ENCODE data around the gene UNC80.

Gene UNC80

DNA sequence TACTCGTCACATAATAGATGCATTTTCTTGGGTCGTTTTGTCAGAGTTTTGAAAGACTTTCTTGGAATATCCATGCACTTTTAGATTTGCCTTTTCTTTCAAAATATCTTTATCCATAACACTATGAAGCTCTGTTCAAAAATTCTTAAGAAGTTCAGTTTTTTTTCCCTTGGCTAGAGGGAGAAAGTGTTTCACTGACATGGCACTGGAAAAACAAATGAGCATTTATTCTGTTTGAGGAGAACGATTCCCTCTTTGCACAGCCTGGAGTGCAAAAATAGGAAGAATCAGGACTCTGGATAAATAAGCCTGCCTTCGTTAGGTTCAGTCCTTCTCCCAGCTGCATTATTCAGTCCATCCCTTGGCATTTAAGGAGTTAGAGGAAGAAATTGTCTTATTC lies 139.9 kb downstream of the UNC80 start:
- Histone ChIP-seq H3K4me1 (ENCODE audit: insufficient read depth, poor library complexity, severe bottlenecking) (no peaks in the 10 kb centered on the region), H3K36me3 (ENCODE audit: low read depth) (no peaks in the 10 kb centered on the region), H3K9me3 (ENCODE audit: severe bottlenecking) (no peaks in the 10 kb centered on the region), H3K27me3 (ENCODE audit: insufficient read depth, poor library complexity, severe bottlenecking) (no peaks in the 10 kb centered on the region), H3K4me3 (ENCODE audit: severe bottlenecking) (no peak overlapping the region), H3K27ac (ENCODE audit: poor library complexity, severe bottlenecking) (no peak overlapping the region)
- no peak for ATAC-seq (ENCODE audit: low read depth)
- TF ChIP-seq, protein P1, sequence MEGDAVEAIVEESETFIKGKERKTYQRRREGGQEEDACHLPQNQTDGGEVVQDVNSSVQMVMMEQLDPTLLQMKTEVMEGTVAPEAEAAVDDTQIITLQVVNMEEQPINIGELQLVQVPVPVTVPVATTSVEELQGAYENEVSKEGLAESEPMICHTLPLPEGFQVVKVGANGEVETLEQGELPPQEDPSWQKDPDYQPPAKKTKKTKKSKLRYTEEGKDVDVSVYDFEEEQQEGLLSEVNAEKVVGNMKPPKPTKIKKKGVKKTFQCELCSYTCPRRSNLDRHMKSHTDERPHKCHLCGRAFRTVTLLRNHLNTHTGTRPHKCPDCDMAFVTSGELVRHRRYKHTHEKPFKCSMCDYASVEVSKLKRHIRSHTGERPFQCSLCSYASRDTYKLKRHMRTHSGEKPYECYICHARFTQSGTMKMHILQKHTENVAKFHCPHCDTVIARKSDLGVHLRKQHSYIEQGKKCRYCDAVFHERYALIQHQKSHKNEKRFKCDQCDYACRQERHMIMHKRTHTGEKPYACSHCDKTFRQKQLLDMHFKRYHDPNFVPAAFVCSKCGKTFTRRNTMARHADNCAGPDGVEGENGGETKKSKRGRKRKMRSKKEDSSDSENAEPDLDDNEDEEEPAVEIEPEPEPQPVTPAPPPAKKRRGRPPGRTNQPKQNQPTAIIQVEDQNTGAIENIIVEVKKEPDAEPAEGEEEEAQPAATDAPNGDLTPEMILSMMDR (IDR thresholded peaks at IDR 0.05; ENCODE audit: poor library complexity, severe bottlenecking): no peak
- no peak for DNase-seq (ENCODE audit: low spot score)

DNA sequence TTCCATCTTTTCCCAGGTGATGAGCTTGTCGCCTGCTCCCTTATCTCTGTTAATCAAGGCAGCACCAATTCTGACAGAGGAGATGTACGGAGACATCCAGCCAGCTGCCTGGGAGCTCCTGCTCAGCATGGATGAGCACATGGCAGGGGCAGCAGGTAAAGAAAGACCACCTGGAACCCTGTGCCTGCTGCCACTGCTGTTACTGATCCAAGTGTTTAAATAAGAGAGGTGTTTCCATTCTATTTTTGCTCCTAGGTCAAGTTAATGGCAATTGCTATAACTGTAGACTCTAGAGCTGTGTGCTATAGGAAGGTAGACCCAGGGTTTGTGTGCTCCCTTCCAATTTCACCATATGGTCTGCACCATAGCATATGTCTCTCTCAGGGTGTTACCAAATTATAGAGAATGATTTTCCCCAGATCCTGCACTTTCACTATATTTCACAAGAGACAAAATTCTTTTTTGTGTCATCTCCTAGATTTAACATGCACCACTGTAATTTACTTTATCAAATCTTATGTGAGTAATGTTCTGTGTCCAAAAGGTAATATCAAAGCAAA lies 142.2 kb downstream of the UNC80 start:
- H3K27me3 ChIP-seq (ENCODE audit: insufficient read depth, poor library complexity, severe bottlenecking): no peaks in the 10 kb centered on the region

DNA sequence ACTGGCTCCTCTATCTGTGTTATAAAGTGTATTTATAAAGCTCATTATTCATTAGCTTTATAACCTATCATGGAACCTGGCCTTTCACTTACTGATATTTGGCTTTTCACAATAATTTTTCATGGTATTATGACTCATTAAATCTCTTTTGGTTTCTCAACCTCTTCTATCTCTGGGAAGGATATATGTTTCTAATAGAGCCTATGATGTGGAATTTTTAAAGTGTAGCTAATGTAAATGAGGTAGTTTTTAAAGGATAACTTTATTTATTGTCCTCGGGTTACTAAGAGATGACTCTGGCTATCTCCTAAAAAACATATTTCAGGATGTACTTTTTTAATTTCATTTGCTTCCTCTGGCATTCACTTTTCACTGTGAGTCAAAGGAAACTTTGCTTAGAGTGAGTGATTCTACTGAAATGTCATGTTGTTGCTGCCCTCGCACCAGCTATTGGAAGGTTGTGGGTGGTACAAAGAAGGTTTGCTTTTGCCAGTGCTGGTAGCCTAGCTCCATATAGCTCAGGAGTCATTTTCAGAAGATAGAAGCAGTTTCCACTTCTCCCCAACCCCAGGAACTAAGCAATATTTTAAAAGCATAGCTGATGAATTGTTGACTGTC lies 145.6 kb downstream of the UNC80 start:
- H3K4me3 ChIP-seq (ENCODE audit: severe bottlenecking): no peak overlapping the region
- no peaks in the 10 kb centered on the region for H3K9me3 ChIP-seq (ENCODE audit: severe bottlenecking)
- no peaks in the 10 kb centered on the region for H3K4me1 ChIP-seq (ENCODE audit: insufficient read depth, poor library complexity, severe bottlenecking)
- H3K27me3 ChIP-seq (ENCODE audit: insufficient read depth, poor library complexity, severe bottlenecking): no peaks in the 10 kb centered on the region
- H3K27ac ChIP-seq (ENCODE audit: poor library complexity, severe bottlenecking): no peak overlapping the region
- ATAC-seq (ENCODE audit: low read depth): no peak
- TF ChIP-seq, protein P1 (IDR thresholded peaks at IDR 0.05; ENCODE audit: poor library complexity, severe bottlenecking): no peak
- DNase-seq (ENCODE audit: low spot score): no peak
- H3K36me3 ChIP-seq (ENCODE audit: low read depth): no peaks in the 10 kb centered on the region

More for the DNA sequence above, 142.2 kb downstream of the UNC80 start:
- H3K36me3 ChIP-seq (ENCODE audit: low read depth): no peaks in the 10 kb centered on the region
- no peaks in the 10 kb centered on the region for H3K4me1 ChIP-seq (ENCODE audit: insufficient read depth, poor library complexity, severe bottlenecking)
- H3K27ac ChIP-seq (ENCODE audit: poor library complexity, severe bottlenecking): no peak overlapping the region
- H3K9me3 ChIP-seq (ENCODE audit: severe bottlenecking): no peaks in the 10 kb centered on the region
- H3K4me3 ChIP-seq (ENCODE audit: severe bottlenecking): no peak overlapping the region
- ATAC-seq (ENCODE audit: low read depth) (no peak), DNase-seq (ENCODE audit: low spot score) (no peak)
- TF ChIP-seq, protein P1 (IDR thresholded peaks at IDR 0.05; ENCODE audit: poor library complexity, severe bottlenecking): no peak

DNA sequence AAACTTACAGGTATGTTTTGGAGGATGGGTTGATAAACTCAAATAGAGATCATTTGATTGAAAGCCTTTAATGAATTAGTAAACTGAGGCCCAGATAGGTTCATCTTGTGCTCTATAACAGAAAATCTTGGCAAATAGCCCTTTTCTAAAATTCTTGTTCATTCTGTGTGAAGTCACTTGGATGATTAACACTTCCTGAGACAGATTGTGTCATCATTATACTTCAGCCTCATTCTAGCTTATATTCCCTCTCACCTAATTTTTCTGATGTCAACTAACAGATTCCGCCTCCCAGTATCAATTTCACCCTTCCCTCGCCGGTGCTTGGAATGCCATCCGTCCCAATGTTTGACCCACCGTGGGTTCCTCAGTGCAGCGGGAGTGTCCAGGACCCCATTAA lies 146.6 kb downstream of the UNC80 start:
- TF ChIP-seq, protein P1 (IDR thresholded peaks at IDR 0.05; ENCODE audit: poor library complexity, severe bottlenecking): no peak
- ATAC-seq (ENCODE audit: low read depth) (no peak), DNase-seq (ENCODE audit: low spot score) (no peak)
- Histone ChIP-seq H3K27me3 (ENCODE audit: insufficient read depth, poor library complexity, severe bottlenecking) (no peaks in the 10 kb centered on the region), H3K27ac (ENCODE audit: poor library complexity, severe bottlenecking) (no peak overlapping the region), H3K4me3 (ENCODE audit: severe bottlenecking) (no peak overlapping the region), H3K9me3 (ENCODE audit: severe bottlenecking) (no peaks in the 10 kb centered on the region), H3K36me3 (ENCODE audit: low read depth) (no peaks in the 10 kb centered on the region), H3K4me1 (ENCODE audit: insufficient read depth, poor library complexity, severe bottlenecking) (no peaks in the 10 kb centered on the region)

DNA sequence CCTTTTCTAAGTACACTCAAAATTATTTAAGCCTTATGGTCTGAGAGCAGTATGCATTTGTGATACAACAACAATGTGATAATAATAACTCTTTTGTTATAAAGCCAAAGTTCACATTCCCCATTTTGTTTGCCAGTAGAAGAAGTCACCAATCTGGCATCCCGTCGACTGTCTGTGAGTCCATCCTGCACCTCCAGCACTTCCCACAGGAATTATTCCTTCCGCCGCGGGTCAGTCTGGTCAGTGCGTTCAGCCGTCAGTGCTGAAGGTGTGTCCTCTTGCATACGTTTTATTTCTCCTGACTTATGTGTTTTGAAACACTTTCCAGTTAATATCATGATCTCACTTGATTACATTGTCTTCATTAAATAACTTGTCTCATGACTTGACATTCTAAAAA lies 150.5 kb downstream of the UNC80 start:
- Histone ChIP-seq H3K4me1 (ENCODE audit: insufficient read depth, poor library complexity, severe bottlenecking) (no peaks in the 10 kb centered on the region), H3K36me3 (ENCODE audit: low read depth) (no peaks in the 10 kb centered on the region), H3K27ac (ENCODE audit: poor library complexity, severe bottlenecking) (no peak overlapping the region), H3K9me3 (ENCODE audit: severe bottlenecking) (no peaks in the 10 kb centered on the region), H3K27me3 (ENCODE audit: insufficient read depth, poor library complexity, severe bottlenecking) (no peaks in the 10 kb centered on the region), H3K4me3 (ENCODE audit: severe bottlenecking) (no peak overlapping the region)
- ATAC-seq (ENCODE audit: low read depth) (no peak), DNase-seq (ENCODE audit: low spot score) (no peak)
- TF ChIP-seq, protein P1 (IDR thresholded peaks at IDR 0.05; ENCODE audit: poor library complexity, severe bottlenecking): no peak
